HFF-Myc (cell line): ENCODE data around the gene CDKN2AIP.

Experiments
- DNase-seq: peaks from one replicate; pipeline ENCODE4 v3.0.0-alpha.2; 2011; ENCODE audit warnings: low read depth; ENCODE audit errors: extremely low read depth
- H3K4me3 ChIP-seq: replicated peaks from 2 replicates; pipeline ENCODE4 v1.5.1; 2011; ENCODE audit warnings: low read depth, mild to moderate bottlenecking, control low read depth, low read length
- CTCF ChIP-seq: IDR thresholded peaks from 2 replicates; pipeline ENCODE4 v1.5.1; 2012; ENCODE audit warnings: mild to moderate bottlenecking, low read depth, low read length, control low read depth; ENCODE audit errors: missing control alignments

The CDKN2AIP gene

GRCh38 chr4:183495184-183495583, 50.7 kb downstream of the CDKN2AIP start:
- TF ChIP-seq CTCF = no peak
- no peak overlapping the region for H3K4me3 ChIP-seq
- no peak for DNase-seq
